PC-9 (cell line): ENCODE data around the gene MUCL3.

Source experiments
- CTCF ChIP-seq: fragments of 200-600 bp; sonication (generic); conservative IDR thresholded peaks from 2 replicates; pipeline ENCODE4 v1.6.1; 2017; ENCODE audit warnings: mixed run types, antibody characterized with exemption, mild to moderate bottlenecking, moderate library complexity
- EZH2 ChIP-seq: fragments of 200-600 bp; sonication (generic); IDR thresholded peaks from 2 replicates; pipeline ENCODE4 v1.8.0; 2017; ENCODE audit warnings: antibody characterized with exemption, low read depth

GRCh38 chr6:30965140-30965601, 24.4 kb downstream of the MUCL3 start:
- TF ChIP-seq CTCF, result no peak
- TF ChIP-seq EZH2, result no peak
